Endometrium (tissue), 2 donors: ENCODE data around the gene EEF1A2.

Source experiments
- FAIRE-seq: peaks from 2 replicates; lab custom pipeline; 2012; peaks lifted over from hg19 to GRCh38; lab: Jason Lieb, UNC
- donor health status: control.
- donor health status: control.

The EEF1A2 gene

DNA sequence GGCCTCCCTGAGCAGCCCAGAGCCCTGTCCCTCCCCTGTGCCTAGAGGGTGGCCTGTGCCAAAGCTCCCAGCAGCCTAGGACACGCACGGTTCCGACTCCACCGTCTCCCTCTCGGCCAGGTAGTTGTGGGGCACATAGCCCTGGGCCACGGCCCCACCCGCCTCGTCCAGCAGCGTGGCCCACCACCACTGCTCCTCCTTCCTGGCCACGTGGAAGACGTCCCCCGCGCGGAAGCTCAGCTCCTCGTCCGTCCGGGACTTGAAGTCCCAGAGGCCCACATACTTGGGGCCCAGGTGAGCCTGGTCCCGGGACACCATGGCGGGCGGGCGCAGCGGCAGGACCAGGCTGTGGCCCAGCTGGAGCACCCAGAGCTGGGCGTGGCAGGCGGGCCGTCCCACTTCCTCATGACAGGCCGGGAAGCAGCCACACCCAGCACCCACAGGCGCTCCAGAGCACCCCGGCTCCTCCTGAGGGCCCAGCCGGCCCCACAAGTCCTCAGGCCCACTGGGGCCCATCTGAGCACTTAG, 38.2 kb upstream of the EEF1A2 start, which contains the start of gene PTK6:
PTK6 (minus strand) TSS at position 380 of the 528 bp plus-strand sequence; CDS start at position 318, 62 bp downstream.
- no peak for FAIRE-seq

DNA sequence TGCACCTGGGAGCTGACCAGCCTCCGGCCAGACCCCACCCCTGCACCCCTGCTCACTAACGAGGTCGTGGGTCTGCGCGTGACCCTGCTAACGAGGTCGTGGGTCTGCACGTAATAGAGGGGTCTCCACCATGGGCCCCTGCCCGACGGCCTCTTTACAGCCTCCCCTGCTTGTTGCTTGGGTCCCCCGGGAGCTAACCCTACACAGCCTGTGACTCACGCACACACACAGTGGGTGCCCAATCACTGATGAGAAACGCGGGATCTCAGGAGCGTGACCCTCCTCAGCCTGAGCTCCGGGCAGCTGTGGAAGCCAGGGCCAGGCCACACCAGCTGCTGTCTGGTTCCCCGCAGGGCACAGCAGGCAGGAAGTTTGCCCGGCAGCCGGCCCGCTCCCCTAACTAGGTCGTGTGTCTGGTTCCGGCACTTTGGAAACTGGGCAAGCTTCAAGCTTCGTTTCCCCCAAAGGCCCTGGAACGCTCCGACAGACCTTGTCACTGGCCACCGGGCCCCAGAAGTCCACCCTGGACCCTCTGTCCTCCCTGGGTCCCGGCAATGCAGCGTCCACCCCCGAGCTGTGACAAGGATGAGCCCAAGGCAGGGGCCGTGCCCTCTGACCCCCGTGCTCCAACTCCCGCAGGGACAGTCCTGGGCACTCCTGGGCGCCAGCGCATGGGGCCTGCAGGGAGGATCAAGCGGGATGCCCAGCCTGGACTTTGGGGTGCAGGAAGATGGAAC, 37.5 kb upstream of the EEF1A2 start:
- FAIRE-seq = no peak

DNA sequence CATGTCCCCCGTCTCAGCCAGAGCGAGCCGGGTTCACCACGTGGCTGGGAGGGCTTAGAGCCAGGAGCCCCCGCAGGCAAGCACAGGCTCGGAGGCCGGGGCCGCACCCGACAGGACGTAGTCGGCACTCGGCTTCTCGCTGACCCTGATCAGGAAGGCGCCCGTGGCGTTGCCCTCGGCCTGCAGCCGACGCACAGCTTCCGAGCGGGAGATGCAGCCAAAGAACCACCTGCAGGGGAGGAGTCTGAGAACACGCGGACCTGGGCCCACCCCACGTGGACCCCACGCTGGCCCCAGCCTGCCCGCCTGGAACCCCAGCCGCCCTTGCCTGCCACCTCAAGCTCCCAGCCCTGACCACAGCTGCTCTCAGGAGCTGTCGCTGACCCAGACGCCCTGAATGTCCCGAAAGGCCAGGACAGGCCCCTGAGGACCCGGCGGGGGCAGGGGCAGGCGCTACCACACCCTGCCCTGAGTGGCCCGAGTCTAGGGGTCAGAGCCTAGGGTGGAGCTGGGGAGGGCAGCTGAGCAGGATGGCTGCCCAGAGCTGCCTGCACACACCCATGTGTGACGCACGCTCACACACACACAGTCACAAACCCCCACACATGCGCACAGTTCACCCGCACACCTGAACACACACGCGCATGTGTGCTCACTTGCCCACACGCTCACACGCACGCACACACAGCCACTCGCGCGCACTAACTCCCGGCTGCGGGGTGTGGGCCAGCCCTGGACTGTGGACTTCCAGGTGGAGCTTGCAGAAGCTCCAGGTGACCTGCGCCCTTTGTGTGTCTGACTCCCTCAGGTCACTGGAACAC, 36.2 kb upstream of the EEF1A2 start:
- FAIRE-seq = no peak

DNA sequence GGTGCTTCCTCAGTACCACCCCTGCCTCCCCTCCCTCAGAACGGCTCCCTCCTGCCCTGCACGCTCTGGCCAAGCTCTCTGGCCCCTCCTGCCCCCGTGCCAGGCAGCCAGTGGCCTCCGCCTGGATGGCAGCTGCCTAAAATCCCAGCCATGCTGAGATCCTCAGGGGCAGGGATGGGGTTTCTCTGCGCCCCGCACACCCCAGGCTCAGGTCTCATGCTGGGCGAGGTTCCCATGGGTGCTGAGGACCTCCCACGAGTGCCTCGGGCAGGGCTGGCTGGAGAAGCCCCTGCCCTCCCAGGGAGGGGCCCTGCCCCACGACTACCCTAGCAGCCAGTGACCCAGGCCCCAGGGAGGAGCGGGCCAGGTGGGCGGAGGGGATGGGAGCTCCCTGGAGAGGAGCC, 35.5 kb upstream of the EEF1A2 start:
- FAIRE-seq = no peak

DNA sequence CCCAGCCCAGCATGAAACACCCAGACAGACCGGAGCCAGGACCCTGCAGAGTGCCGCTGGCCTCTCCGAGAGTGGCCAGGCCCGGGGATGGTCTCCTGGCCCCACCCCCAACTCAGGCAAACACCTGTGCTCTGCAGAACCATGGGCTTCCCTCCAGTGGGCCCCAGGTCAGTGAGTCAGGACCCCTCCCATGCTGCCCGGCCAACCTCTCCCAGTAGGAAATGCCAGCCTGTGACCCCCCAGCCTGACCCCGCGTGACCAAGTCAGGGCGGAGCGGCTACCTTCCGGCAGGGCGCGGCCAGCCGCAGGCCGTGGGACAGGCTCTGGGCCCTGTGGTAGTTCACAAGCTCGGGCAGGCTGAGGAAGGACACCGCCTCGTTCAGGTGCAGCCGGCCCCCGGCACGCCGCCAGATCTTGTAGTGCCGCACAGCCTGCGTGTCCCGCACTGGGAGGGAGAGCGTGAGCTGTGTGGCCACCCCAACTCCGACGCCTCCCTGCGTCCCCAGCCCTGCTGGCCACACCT, 35.0 kb upstream of the EEF1A2 start:
- no peak for FAIRE-seq

DNA sequence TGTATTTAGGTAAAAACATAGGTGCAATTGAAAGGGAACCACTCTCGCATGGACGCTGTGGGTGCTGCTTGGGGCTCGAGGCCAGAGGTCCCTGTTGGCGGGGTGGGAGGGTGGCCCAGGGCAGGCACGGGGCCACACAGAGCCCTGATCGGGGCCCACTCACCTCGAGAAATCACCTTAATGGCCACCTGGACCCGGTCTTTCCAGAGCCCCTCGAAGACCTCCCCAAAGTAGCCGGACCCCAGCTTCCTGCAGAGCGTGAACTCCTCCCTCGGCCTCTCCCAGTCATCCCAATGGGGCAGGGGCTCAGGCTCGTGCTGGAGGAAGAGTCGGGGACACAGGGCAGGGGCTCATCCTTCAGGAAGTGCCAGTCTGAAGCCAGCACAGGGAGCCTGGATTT, 34.5 kb upstream of the EEF1A2 start:
- FAIRE-seq = no peak

DNA sequence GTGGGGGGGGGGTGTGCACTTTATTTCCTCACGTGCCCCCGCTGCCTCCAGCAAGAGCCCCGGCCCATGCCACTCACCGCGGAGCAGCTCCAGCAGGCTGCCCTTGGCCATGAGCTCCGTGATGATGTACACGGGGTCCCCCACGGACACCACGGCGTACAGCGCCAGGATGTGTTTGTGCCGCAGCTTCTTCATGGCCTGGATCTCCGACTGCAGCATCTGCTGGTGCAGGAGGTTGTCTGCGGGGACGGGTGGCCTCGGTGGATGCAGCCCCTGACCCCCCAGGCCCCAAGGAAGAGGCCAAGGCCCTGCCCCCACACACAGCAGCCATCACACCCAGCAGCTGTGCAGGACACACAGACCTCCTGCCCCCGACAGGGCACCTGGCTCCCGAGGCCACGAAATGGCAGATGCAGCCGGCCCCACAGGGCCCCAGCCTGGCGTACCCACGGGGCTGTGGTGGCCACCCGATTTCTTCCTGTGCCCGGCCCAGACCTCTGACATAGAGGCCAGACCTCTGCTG, 33.6 kb upstream of the EEF1A2 start:
- FAIRE-seq = no peak

DNA sequence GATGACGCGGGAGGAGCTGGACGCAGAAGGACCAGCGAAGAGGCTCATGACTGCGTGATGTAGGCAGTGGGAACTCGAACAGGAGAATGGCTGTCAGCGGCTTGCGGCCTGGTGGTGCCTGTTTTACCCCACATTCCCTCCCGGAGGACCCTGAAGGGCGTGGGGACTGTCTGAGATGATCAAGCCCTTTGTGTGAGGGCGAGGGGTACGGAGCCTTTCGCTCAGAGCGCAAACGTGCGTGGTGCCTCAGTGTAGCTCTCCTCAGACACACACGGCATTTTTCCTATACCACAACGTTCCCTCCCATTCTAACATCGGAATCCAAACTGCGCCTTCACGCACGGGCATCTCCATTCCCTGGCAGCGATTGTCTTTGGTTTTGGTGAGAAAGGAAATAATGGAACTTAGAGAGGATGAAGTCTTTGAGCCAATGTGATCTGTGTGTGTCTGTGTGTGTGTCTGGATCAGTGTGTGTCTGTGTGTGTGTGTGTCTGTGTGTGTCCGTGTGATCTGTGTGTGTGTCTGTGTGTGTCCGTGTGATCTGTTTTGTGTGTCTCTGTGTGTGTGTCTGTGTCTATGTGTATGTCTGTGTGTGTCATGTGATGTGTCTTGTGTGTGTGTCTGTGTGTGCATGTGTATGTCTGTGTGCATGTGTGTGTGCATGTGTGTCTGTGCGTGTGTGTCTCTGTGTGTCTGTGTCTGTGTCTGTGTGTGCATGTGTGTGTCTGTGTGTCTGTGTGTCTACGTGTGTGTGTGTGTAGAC, 33.0 kb upstream of the EEF1A2 start:
- FAIRE-seq = no peak

DNA sequence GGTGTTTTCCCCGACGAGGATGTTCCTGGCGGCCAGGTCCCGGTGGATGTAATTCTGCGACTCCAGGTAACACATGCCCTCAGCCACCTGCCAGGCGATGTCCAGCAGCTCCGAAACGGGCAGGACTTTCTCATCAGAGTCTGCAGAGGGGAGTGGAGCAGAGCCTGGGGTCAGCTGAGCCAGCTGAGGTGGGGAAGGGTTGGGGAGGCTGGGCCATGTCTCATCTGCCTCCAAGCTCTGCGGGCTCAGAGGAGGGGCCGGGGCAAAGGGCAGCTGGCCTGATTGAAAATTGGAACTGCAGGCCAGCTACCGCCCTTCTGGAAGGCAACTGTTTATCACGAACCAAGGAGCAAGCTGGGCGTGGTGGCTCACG, 31.9 kb upstream of the EEF1A2 start:
- no peak for FAIRE-seq

DNA sequence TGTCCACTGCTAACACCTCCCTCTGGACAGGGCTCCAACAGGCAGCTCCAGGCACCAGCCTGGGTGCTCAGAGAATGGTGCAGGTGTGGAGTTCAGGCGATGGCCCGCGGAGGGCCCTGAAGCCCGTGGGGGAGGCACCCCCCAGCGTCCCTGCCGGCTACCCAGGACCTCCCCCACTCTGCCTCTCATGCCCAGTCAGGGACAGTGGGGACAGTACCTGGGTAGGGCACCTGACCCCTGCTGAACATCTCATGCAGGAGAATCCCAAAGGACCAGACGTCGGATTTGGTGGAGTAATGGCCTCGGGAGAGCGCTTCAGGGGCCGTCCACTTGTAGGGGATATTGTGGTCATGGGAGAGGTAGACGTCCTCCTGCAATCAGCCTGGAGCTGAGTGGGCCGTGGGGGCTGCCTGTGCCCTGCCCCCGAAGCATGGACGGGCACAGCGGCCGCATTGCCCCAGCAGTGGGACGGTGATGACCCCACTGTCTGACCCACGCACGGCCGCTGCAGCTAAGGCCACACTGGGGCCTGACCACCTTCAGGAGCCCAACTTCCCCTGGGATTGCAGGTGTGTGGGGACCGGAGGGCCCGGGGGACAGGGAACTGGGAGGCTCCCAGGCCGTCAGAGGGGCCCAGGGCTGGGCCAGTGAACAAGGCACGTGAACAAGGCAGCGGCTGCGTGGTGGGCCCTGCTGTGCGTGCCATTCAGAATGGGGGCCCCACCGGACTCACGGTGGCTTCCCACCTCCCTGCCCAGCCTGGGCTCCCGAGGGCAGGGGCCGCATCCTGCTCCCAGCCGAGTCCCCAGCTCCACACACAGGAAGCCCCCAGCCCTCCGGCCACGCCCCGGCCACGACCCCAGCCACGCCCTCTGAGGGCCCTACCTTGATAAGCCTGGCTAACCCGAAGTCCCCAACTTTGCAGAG, 31.2 kb upstream of the EEF1A2 start:
- FAIRE-seq = no peak

DNA sequence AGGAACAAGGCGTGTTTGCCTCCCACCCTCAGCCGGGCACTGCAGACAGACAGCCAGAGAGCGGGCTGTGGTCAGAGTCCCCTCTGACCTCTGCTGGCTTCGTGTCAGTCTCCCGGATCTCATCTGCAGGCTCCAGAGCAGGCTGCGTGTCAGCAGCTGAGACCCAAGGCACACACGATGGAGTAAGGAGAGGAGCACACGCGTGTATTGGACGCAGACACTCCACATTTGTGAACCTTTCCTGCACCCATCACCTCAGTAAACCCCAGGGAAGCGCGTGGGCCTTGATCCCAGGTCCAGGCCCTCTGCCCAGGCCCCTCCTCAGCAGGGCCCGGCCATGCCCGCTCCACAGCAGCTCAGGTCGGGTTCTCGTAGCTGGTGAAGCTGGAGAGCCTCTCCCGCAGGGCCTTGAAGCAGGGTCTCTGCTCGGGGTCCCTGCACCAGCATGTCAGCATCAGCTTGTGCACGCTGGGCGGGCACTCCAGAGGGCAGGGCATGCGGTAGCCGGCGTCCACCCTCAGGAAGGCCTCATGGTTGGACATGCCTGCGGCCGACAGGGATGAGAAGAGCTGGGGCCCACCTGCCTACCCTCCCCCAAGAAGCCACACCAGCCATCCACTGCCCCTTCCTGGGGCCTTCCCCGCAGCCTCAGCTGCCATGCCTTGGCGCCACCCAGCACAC, 30.4 kb upstream of the EEF1A2 start:
- FAIRE-seq = no peak

DNA sequence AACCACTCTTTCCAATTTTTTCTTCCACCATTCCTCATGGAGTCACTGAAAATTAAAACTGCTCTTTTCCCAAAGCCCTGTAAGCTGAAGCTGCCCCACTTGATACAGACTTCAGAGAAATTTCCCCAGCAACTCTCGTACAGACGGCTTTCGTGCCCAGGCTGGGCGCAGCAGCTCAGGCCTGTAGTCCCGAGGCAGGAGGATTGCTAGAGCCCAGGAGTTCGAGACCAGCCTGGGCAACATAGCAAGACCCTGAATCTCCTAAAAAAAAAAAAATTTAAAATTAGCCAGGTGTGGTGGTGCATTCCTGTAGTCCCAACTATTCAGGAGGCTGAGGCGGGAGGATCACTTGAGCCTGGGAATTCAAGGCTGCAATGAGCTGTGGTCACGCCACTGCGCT, 28.3 kb upstream of the EEF1A2 start:
- no peak for FAIRE-seq

DNA sequence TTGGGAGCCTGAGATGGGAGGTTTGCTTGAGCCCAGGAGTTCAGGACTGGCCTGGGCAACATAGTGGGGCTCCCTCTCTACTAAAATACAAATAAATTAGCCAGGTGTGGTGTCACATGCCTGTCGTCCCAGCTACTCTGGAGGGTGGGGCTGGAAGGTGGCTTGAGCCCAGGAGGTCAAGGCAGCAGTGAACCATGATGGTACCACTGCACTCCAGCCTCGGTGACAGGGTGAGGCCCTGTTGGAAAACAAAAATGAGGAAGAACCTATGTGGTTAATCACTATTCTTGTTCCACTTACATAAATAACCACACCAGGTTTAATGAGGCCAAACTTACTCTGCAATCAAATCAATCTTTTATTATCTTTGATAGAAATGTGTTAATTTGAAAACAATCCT, 27.1 kb upstream of the EEF1A2 start:
- FAIRE-seq = no peak

DNA sequence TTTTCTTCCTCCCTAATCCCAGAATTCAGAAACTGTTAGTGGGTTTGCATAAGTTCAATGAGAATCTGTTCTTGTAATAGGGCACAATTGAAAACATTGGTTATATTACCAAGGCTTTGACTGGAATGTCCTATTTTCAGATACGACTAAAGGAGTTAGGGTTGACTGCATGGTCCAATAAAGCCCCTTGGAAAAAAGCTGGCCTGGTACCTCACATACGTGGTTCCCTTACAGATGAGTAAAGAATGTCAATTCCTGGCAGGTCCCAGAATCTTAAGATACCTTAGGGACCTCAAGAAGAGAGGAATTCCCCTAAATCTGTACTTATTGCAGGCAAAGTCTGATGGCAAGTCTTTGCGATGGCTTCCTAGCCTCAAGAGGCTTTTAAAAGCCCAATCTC, 26.3 kb upstream of the EEF1A2 start:
- no peak for FAIRE-seq

DNA sequence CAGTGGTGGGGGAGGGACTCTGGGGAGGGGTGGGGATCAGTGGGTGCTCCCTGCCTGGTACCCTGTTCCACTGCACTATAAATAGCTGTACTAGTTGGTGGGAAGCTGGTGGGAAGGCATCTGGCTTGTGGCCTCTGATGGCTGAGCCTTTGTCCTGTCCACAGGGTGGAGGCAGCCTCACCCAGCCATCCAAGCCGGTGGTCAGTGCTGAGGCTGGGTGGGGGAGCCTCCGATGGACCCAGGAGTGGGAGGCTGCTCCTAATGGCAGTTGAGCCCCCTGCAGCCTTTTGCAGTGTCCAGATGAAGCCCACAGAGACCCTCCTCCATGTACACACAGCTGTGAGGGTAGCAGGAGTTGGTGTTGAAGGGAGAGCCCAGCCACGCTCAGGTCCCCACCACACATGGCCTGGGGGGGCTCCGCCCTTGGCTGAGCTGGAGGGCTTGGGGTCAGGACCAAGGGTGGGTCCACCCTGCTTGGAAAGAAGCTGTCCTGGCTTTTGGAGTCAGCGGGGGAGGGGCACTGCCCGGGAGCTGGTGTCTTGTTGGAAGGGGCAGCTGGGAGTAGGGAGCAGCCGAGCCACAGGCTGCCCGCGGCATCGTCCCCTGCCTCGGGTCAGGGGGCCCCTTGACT, 24.2 kb upstream of the EEF1A2 start:
- FAIRE-seq = no peak

DNA sequence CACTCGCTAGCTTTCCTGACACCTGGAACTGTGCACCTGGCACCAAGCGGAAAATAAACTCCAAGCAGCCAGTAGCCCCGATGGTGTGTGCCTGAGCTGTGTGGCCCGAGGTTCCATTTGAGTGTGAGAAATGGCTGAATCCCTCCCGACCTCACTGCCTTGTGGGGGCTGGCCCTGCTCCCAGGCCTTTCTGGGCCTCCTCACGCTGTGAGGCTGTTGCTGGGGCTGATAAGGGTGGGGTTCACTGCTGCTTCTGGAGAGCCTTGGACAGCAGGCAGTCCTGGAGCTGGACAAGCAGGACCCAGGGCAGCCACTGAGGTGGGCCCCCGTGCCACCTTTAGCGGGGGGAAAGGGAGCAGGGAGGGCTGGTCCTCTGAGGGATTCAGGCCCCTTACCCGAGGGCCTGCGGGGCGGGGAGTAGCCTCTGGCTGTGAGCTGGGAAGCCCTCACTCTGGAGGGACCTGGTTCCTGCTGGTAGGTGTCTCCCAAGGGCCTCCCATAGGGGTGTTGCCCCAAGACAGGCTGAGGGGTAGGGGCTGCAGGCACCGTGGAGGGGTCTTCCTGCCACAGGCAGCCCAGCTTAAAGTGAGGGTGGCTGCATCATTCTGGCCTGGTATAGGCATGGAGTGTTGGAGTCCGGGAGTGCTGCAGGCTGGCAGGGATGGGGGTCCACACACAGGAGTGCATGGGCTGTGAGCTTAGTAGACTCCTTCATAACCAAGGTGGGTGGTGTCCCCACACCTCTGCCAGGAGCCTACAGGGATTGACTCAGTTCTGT, 23.4 kb upstream of the EEF1A2 start:
- FAIRE-seq = no peak

DNA sequence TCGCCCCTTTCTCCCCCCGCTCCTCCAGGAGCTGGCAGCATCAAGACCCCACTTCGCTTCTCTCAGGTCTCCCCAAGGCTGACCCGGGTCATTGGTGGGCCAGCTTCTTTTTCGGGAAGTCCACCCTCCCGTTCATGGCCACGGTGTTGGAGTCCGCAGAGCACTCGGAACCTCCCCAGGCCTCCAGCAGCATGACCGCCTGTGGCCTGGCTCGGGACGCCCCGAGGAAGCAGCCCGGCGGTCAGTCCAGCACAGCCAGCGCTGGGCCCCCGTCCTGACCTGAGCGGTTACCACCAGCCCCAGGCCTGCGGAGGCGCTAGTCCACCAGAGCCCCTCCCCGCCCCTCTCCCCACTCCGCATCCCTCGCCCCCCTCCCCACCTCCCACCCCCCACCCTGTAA, 22.7 kb upstream of the EEF1A2 start:
- no peak for FAIRE-seq

DNA sequence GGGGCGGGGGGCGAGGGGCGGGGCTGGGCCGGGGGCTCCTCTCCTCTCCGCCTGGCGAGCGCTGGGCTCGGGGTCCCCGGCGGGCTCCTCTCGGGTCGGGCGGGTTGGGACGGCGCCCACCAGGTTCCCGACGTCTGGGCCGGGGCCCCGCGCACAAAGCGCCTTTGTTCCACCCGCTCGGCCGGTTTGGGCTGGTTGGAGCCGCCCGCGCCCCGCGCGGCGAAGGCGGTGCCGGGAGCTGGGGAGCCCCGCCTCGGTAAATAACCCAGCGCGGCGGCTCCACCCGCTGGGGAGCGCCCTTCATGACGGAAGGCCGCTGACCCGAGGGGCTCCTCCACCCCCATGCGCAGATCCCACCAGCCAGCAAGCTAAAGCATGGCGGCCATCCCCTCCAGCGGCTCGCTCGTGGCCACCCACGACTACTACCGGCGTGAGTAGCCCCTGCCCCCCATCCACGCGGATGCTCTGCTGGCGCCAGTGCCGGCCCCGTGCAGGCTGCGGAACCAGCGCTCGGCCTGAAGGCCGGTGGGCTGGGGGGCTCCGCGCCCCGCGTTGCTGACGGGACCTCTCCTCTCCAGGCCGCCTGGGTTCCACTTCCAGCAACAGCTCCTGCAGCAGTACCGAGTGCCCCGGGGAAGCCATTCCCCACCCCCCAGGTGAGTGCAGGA, 22.2 kb upstream of the EEF1A2 start:
- no peak for FAIRE-seq

DNA sequence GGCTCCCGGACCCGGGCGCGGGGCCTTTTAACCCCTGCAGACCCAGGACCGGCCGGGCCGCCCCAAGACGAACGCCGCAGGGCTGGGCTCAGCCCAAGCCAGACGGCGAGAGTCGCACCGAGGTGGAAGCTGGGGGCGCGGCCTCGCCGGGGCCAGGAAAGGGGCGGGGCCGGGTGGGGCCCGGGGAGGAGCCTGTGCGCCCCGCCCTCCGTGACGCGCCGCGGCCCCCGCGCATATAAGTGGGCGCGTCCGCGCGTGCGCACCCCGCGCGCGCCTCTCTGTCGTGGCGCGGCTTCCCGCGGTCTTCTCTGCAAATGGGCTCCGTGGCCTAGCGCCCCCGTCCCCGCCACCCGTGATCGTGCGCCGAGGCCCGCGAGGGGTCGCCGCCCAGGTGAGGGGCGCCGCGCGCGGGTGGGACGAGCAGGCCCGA, 21.6 kb upstream of the EEF1A2 start, which contains the start of gene PPDPF:
PPDPF (plus strand) TSS at position 262 of the 430 bp plus-strand sequence. CDS start 544 bp downstream, outside the sequence.
- FAIRE-seq = no peak
